ENCODE data around the gene ESYT3. TPM values are rescaled to one million over a fixed set of nuclear protein-coding genes. Genes with fewer than 3 reads are reported as not detected.
"Not testable (repeated sequence)": the region's sequence is repeated elsewhere in the genome, so short reads cannot be mapped to it uniquely, and the experiment has no call there.

ESYT3 gene
- total RNA-seq, 1 donor from 2014 or later = 40.3 TPM

GRCh38 chr3:138426211-138426610 is 8.2 kb upstream of the ESYT3 start:
- Histone ChIP-seq H3K27me3 (ENCODE audit: low read depth) (peaks cover 11% of the 10 kb centered on the region), H3K36me3 (no peaks in the 10 kb centered on the region), H3K4me3 (no peak overlapping the region), H3K27ac (no peak overlapping the region), H3K4me1 (no peaks in the 10 kb centered on the region), H3K9me3 (no peaks in the 10 kb centered on the region)
- ATAC-seq = no peak
- peak; percentile 43 for TF ChIP-seq CTCF (IDR thresholded peaks at IDR 0.05)
- intact Hi-C loops (cut with DNase I) = no loop called here
- DNase-seq = no peak

GRCh38 chr3:138426754-138427153 is 7.7 kb upstream of the ESYT3 start:
- H3K4me3 ChIP-seq; H3K36me3 ChIP-seq; ATAC-seq; DNase-seq; intact Hi-C loops (cut with DNase I); H3K27ac ChIP-seq; H3K4me1 ChIP-seq; H3K9me3 ChIP-seq: not testable (repeated sequence)
- H3K27me3 ChIP-seq (ENCODE audit: low read depth) = peaks cover 11% of the 10 kb centered on the region

GRCh38 chr3:138429665-138430064 is 4.8 kb upstream of the ESYT3 start:
- Histone ChIP-seq H3K27me3 (ENCODE audit: low read depth) (peaks cover 22% of the 10 kb centered on the region), H3K4me1 (peaks cover 12% of the 10 kb centered on the region), H3K4me3 (no peak overlapping the region), H3K9me3 (no peaks in the 10 kb centered on the region), H3K36me3 (no peaks in the 10 kb centered on the region), H3K27ac (no peak overlapping the region)
- intact Hi-C loops (cut with DNase I) = no loop called here
- TF ChIP-seq CTCF (IDR thresholded peaks at IDR 0.05) = no peak
- ATAC-seq (no peak), DNase-seq (no peak)

- Histone ChIP-seq H3K4me3 (no peak overlapping the region), H3K4me1 (peaks cover 30% of the 10 kb centered on the region), H3K9me3 (no peaks in the 10 kb centered on the region), H3K36me3 (no peaks in the 10 kb centered on the region), H3K27me3 (ENCODE audit: low read depth) (peaks cover 36% of the 10 kb centered on the region), H3K27ac (no peak overlapping the region)
- ATAC-seq (no peak), DNase-seq (no peak)
- intact Hi-C loops (cut with DNase I) = no loop called here
- no peak for TF ChIP-seq CTCF (IDR thresholded peaks at IDR 0.05)
These were observed 1.7 kb upstream of the ESYT3 start for GRCh38 chr3:138432576-138433240.

GRCh38 chr3:138433892-138434275 is 532 bp upstream of the ESYT3 start:
- peak overlapping the region; percentile 70 for H3K4me3 ChIP-seq

More at GRCh38 chr3:138433892-138434275, 532 bp upstream of the ESYT3 start:
- peak overlapping the region; percentile 74 for H3K27ac ChIP-seq
- TF ChIP-seq CTCF (IDR thresholded peaks at IDR 0.05) = no peak
- DNase-seq (no peak), ATAC-seq (no peak)
- no peaks in the 10 kb centered on the region for H3K9me3 ChIP-seq
- H3K27me3 ChIP-seq (ENCODE audit: low read depth) = peaks cover 36% of the 10 kb centered on the region
- H3K4me1 ChIP-seq = peaks cover 30% of the 10 kb centered on the region
- H3K36me3 ChIP-seq = no peaks in the 10 kb centered on the region
- intact Hi-C loops (cut with DNase I) = no loop called here
